Tongue (tissue), 2 donors: ENCODE measurements around the gene ZDHHC17. TPM values are rescaled to one million over a fixed set of nuclear protein-coding genes. Genes with fewer than 3 reads are reported as not detected.

Source experiments
- DNase-seq: peaks from one replicate; pipeline ENCODE4 v3.0.0-alpha.2; 2015
- total RNA-seq: library from RNA; depleted of rRNA; stranded (reverse); fragments of >200 nt; gene quantifications from one replicate; pipeline ENCODE4 v1.2.3, GENCODE V29; 2014

The ZDHHC17 gene
- total RNA-seq, 1 donor from 2014 or later: 88.0 TPM

- DNase-seq: peak; percentile 96
Observed at GRCh38 chr12:76878899-76879709, 115.2 kb downstream of the ZDHHC17 start, which contains the start of gene CSRP2. TSS of gene CSRP2 (minus strand) at chr12:76879019. CDS start at chr12:76866260, 12,759 bp downstream.

- no peak for DNase-seq
Observed at GRCh38 chr12:76879710-76880518, 116.0 kb downstream of the ZDHHC17 start.

- no peak for DNase-seq
Observed at GRCh38 chr12:76880519-76881023, 116.7 kb downstream of the ZDHHC17 start.

DNA sequence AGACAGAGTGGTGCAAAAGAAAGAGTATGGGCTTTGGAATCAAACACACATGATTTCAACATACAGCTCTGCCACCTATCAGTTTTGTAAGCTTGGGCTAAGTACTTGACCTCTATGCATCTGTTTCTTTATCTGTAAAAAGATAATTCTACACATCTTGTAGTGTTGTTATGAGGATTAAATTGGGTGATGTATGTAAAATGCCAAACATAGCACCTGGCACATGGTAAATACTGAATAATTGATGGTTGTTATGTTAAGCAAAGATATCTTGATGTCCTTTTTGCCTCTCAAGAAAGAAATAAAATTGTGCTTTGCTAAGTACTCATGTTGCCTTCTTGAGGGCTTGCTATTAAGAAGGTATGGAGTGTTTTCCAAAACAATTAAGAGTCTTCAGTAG lies 117.2 kb downstream of the ZDHHC17 start:
- no peak for DNase-seq

DNA sequence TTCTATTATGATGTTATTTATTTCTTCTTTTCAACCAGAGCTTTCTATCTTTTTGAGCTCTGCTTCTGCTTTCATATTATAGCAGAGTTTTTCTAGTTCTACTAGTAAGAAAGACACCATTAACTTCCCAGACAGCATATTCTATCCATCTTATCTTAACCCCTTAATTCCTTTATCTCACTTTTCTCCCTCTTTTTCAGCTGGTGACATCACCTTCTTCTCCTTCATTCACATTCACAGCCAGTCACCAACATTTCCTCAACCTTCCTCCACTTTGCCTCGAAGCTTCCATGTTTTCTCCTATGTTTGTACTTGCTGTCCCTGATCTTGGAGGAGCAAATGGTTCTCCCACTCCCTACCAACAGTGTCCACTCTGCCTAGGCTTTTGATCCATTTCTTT lies 118.5 kb downstream of the ZDHHC17 start:
- DNase-seq: no peak

- no peak for DNase-seq
Observed at GRCh38 chr12:76883151-76883550, 119.2 kb downstream of the ZDHHC17 start.

GRCh38 chr12:76883811-76884210 lies 119.9 kb downstream of the ZDHHC17 start:
- DNase-seq: peak; percentile 73

DNA sequence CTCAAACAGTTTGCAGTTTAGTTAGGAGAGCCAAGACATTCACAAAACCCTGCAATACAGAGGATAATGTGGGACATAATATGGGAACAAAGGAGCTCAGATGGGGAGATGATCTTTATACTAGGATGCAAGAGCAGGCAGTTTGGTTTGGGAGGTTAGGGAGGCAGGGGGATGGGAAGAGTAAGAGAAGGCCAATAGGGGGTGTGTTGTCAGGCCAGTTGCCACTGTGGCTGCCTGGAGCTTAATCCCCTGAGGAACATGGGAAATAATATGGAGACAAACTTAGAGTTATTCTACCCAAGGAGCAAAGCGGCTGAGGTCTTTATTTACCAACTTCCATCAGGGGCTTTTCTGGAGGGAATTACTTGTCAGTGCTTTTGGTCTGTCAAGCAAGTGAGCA lies 124.9 kb downstream of the ZDHHC17 start:
- DNase-seq: no peak

DNA sequence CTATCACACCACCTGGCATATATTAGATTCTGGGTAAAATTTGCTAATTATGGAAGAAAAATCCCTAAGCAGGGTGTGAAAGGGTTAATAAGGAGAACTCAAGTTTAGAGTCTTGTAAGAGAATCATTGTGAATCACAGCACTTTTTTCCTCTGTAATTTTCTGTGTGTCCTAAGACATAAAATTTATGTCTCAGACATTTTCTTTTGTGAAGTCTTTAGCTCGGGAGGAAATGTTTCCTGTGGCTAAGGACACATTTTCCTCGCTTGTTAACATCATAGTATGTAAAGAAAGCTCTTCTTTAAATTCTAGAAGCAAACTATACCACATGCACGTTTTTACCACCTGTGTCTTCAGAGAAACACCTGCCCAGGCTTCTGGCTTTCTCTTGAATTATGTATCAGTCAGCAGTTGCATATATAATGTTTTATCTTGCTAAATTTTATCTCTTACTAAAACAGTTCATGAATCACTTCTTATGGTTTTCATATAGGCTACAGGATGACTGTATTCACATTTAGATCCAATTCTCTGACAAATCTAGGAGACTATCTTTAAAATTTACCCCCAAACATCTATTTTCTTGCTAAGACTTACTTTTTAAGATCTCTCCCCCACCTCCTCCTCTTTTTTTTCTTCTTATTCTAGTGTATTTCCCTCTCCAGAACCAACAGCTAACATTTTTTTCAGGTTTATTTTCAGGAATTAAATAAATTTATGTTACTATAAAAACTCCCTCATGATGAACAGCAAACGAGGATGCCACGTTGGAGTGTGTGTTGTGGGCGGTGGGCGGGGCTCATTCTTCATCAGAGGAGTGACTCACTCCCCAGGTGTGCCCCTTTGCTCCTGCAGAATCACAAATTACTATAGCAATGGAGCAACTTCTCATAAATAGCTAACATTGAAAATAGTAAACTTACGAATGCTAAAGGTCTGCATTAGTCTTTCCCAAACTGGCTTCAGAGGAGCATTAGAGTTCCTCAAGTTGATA lies 126.5 kb downstream of the ZDHHC17 start:
- DNase-seq: no peak

DNA sequence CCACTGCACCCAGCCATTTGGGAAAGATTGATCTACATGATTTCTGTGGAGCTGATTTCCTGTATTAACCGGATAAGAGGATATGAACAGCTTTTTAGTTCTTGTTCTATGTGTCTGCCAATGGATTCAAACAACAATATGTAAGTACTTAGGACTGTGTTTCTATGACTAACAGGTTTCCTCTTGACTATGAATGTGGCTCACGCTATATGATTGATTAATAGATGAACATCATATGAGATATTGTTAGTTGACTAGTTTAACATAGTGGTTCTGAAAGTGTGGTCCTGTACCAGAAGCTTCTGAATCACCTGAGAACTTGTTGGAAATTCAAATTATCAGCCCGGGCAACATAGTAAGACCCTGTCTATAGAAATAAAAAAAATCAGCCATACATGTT lies 127.7 kb downstream of the ZDHHC17 start:
- DNase-seq: no peak

DNA sequence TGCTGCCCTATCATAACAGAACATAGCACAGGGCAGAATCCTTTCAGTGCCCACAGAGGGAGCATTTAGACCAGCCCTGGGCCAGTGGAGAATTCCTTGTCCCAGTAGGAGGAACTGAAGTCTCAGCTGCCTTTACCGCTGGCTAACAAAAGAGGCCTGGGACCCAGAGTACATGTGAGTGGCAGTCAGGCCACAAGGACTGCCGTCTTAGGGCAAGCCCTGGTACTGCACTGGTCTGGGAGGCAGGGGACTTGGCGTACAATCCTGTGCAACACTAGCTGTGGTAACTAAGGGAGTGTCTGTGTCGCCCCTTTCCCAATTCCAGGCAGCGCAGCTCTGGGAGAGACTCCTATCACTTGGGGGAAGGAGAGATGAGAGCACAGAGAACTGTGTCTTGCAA lies 131.9 kb downstream of the ZDHHC17 start:
- DNase-seq: no peak

DNA sequence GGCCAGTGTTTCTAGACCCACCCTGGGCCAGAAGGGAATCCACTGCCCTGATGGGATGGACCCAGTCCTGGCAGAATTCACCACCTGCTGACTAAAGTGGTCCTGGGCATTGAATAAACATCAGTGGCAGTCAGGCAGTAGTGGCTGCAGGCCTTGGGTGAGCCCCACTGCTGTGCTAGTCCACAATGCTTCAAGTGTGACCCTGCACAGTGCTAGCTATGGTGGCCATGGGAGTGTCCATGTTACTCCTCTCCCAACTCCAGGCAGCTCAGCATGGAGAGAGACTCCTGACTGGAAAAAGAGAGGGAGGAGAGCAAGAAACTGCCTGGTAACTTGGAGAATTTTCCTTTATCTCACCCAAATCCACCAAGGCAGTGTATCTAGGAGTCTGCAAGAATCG lies 132.4 kb downstream of the ZDHHC17 start:
- DNase-seq: no peak

GRCh38 chr12:76898442-76898841 lies 134.5 kb downstream of the ZDHHC17 start:
- DNase-seq: peak; percentile 80

- DNase-seq: no peak
Observed at GRCh38 chr12:76899522-76899921, 135.6 kb downstream of the ZDHHC17 start.

DNA sequence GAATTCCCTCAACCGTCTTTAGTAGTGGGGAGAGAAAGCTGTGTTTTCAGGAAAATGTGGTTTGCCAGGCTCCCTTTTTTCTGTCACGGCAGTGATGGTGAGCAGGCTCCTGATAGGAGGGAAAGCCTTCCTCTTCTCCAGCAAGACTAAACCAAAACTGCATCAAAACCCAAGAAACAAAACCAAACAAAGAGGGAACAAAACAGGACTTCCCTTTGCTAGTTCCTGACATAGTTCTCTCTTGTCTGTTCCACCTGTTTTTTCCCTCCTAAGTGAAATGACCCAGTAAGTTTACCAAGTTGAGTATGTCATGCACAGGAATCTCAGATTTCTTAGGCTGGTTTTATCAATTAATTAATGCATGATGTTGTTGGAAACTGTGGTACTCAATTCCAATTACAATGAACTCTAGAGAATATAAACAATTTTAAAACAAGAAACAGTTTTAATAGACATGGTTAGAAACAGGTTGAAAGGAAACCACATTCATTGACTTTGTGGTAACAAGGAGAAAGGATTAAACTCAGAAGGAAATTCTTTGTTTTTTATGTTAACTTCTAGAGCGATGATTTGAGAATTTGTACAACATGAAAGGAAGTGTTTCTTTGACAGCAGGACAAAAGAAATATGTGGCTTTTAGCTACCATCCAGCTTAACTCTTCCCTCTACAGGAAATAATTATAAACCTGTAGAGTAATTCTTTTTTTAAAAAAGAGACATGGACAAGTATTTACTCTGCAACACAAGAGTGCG lies 137.9 kb downstream of the ZDHHC17 start:
- no peak for DNase-seq

Other genes with a start within 250 kb of the ZDHHC17 start
- gene OSBPL8, start 204.3 kb upstream of the ZDHHC17 start, total RNA-seq: 92.3 TPM
- gene CSRP2, start 114.9 kb downstream of the ZDHHC17 start, total RNA-seq: 45.2 TPM